HCT116 (cell line): Measurements from ENCODE around the gene CPM.

Experiments used
- CBX3 ChIP-seq: IDR thresholded peaks from 2 replicates; pipeline ENCODE4 v1.6.1; 2012; ENCODE audit warnings: low read depth
- CTCF ChIP-seq, 3 experiments: fragments of 200-600 bp in 1 of 3; sonication (generic) in 1 of 3; IDR thresholded peaks in 2 of 3; conservative IDR thresholded peaks in 1 of 3; 2 replicates each; pipeline ENCODE4 v1.5.1; 2012 to 2017; ENCODE audit warnings: low read depth in 2 of 3, low read length in 2 of 3, antibody characterized with exemption in 1 of 3, borderline replicate concordance in 1 of 3, control low read depth in 1 of 3, mild to moderate bottlenecking in 1 of 3, mixed read lengths in 1 of 3, mixed run types in 1 of 3, moderate library complexity in 1 of 3; ENCODE audit not compliant: insufficient read depth in 1 of 3
- EGR1 ChIP-seq: IDR thresholded peaks from 2 replicates; pipeline ENCODE4 v1.6.1; 2012; ENCODE audit warnings: low read depth
- EZH2 ChIP-seq: fragments of 200-600 bp; sonication (generic); IDR thresholded peaks from 2 replicates; pipeline ENCODE4 v1.6.1; 2017; ENCODE audit warnings: antibody characterized with exemption, mixed run types
- POLR2A ChIP-seq: IDR thresholded peaks from 2 replicates; pipeline ENCODE4 v1.7.0; 2011; ENCODE audit warnings: borderline replicate concordance; ENCODE audit not compliant: insufficient read depth, insufficient read length; ENCODE audit errors: extremely low read depth
- POLR2AphosphoS5 ChIP-seq: IDR thresholded peaks from 2 replicates; pipeline ENCODE4 v1.6.1; 2011; ENCODE audit warnings: mild to moderate bottlenecking, low read depth, low read length, moderate library complexity
- RAD21 ChIP-seq: IDR thresholded peaks from 2 replicates; pipeline ENCODE4 v1.6.1; 2012; ENCODE audit warnings: low read depth, mild to moderate bottlenecking
- SIN3A ChIP-seq: IDR thresholded peaks from 2 replicates; pipeline ENCODE4 v1.6.1; 2012; ENCODE audit warnings: low read depth
- TCF7L2 ChIP-seq: IDR thresholded peaks from 2 replicates; pipeline ENCODE4 v1.7.0; 2011; ENCODE audit warnings: borderline replicate concordance, inconsistent platforms; ENCODE audit not compliant: insufficient read depth, insufficient read length; ENCODE audit errors: extremely low read depth
- YY1 ChIP-seq: IDR thresholded peaks from 2 replicates; pipeline ENCODE4 v1.6.1; 2011; ENCODE audit warnings: low read length, low read depth, moderate library complexity, mild to moderate bottlenecking; ENCODE audit not compliant: insufficient replicate concordance; ENCODE audit errors: extremely low read depth
- ZBTB33 ChIP-seq: IDR thresholded peaks from 2 replicates; pipeline ENCODE4 v1.6.1; 2011; ENCODE audit warnings: mild to moderate bottlenecking, low read length, moderate library complexity; ENCODE audit not compliant: insufficient replicate concordance; ENCODE audit errors: extremely low read depth
- ZFX ChIP-seq: fragments of 450-650 bp; IDR thresholded peaks from 2 replicates; pipeline ENCODE4 v1.6.1; 2017

DNA sequence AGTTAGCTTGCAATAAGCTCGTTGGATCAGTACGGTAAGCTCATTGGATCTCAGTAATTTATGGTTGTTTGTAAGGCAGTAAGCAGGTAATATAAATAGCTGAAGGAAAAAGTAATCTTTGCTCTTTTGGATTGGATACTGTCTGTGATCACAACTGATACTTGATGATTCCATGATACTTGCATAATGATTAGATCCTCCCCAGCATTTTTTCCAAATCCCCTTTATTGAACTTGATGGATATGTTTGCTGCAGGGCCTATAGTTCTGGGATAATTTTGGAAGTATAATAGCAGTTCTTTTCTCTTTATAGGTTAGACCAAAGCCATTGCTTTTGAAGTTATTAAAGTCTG is 119.8 kb downstream of the CPM start:
- TF ChIP-seq RAD21, result no peak
- TF ChIP-seq CBX3, result no peak
- TF ChIP-seq CTCF (IDR thresholded peaks at IDR 0.05 in 2 of 3, conservative IDR thresholded peaks at IDR 0.05 in 1 of 3; ENCODE audit: borderline replicate concordance in 1 of 3, insufficient read depth in 1 of 3, low read depth in 2 of 3, low read length in 2 of 3), result no peak
- TF ChIP-seq POLR2A, result no peak
- TF ChIP-seq ZBTB33, result no peak
- TF ChIP-seq SIN3A, result no peak
- no peak for TF ChIP-seq ZFX
- TF ChIP-seq TCF7L2, result no peak
- no peak for TF ChIP-seq YY1
- no peak for TF ChIP-seq EZH2
- no peak for TF ChIP-seq EGR1
- TF ChIP-seq POLR2AphosphoS5, result no peak
